Fibroblast of the aortic adventitia (primary cell): ENCODE measurements around the gene FRZB. TPM values are rescaled to one million over a fixed set of nuclear protein-coding genes. Genes with fewer than 3 reads are reported as not detected.

Source experiments
- DNase-seq: peaks from one replicate; pipeline ENCODE4 v3.0.0-alpha.2; 2010; ENCODE audit warnings: low read depth
- H3K4me3 ChIP-seq: 2 replicates; pipeline ENCODE4 v1.5.1; 2011; ENCODE audit warnings: low read depth, mild to moderate bottlenecking, control low read depth, low read length, moderate library complexity
- CTCF ChIP-seq: IDR thresholded peaks from 2 replicates; pipeline ENCODE4 v1.5.1; 2011; ENCODE audit warnings: mild to moderate bottlenecking, low read length, control low read depth, inconsistent platforms; ENCODE audit not compliant: insufficient read depth
- total RNA-seq: library from RNA; depleted of rRNA; stranded (reverse); fragments of >200 nt; gene quantifications from 2 replicates; pipeline ENCODE4 v1.2.3, GENCODE V29; 2012; ENCODE audit warnings: low replicate concordance

Gene FRZB
- total RNA-seq, 1 donor, result 0.18 TPM

GRCh38 chr2:182827182-182827879 lies 39.1 kb downstream of the FRZB start:
- no peak for TF ChIP-seq CTCF
- no peak for DNase-seq
- no peak overlapping the region for H3K4me3 ChIP-seq

- no peak for DNase-seq
- TF ChIP-seq CTCF, result no peak
- no peak overlapping the region for H3K4me3 ChIP-seq
These were observed 39.9 kb downstream of the FRZB start for GRCh38 chr2:182826496-182826895.

GRCh38 chr2:182826064-182826463 lies 40.4 kb downstream of the FRZB start:
- TF ChIP-seq CTCF, result no peak
- H3K4me3 ChIP-seq, result no peak overlapping the region
- DNase-seq, result no peak

- no peak for DNase-seq
- TF ChIP-seq CTCF, result no peak
- no peak overlapping the region for H3K4me3 ChIP-seq
These were observed 41.7 kb downstream of the FRZB start for GRCh38 chr2:182824767-182825158.

GRCh38 chr2:182824056-182824766 lies 42.2 kb downstream of the FRZB start:
- no peak overlapping the region for H3K4me3 ChIP-seq
- TF ChIP-seq CTCF, result no peak
- DNase-seq, result no peak

GRCh38 chr2:182822733-182823132 lies 43.7 kb downstream of the FRZB start:
- TF ChIP-seq CTCF, result no peak
- no peak for DNase-seq
- no peak overlapping the region for H3K4me3 ChIP-seq
